Measurements from ENCODE around the gene PIK3CB. TPM values are rescaled to one million over a fixed set of nuclear protein-coding genes. Genes with fewer than 3 reads are reported as not detected.

PIK3CB gene
- total and polyA plus RNA-seq, 2 of the 8 experiments (the other 6 are each of a cell fraction or from before 2014, with no cell fraction given) = 8.3 to 35.2 TPM

GRCh38 chr3:138834596-138835396 lies at the start of gene PIK3CB (continued):
- no peak for TF ChIP-seq CHD7 (IDR thresholded peaks at IDR 0.05; ENCODE audit: insufficient replicate concordance, low read length)
- TF ChIP-seq EP300 (IDR thresholded peaks at IDR 0.05; ENCODE audit: borderline replicate concordance in 1 of 2, low read depth in 2 of 2, low read length in 2 of 2) = peak in 1 of 2 experiments; percentile 67; a peak in 1 of 3 replicates
- no peak for TF ChIP-seq EZH2 (IDR thresholded peaks at IDR 0.05; ENCODE audit: low read depth, low read length, severe bottlenecking)
- TF ChIP-seq BCL11A (IDR thresholded peaks at IDR 0.05; ENCODE audit: low read depth in 2 of 2, low read length in 2 of 2) = no peak
- TF ChIP-seq YY1 (IDR thresholded peaks at IDR 0.05; ENCODE audit: low read depth, low read length) = no peak
- no peak for TF ChIP-seq USF2 (IDR thresholded peaks at IDR 0.05; ENCODE audit: low read length)
- no peak for TF ChIP-seq CHD2 (IDR thresholded peaks at IDR 0.05; ENCODE audit: low read length)
- no peak for TF ChIP-seq NANOG (IDR thresholded peaks at IDR 0.05; ENCODE audit: insufficient read depth, low read depth, low read length, poor library complexity, severe bottlenecking)
